NK-92 treated with Interleukin-12 subunit alpha and Interleukin-12 subunit beta, amount 100 ng/mL, for 24 hours (cell line): ENCODE results near the gene ERCC1.

Experiments
- DNase-seq: peaks from one replicate; lab custom pipeline; 2025; lab: John Stamatoyannopoulos, UW

Gene ERCC1

DNA sequence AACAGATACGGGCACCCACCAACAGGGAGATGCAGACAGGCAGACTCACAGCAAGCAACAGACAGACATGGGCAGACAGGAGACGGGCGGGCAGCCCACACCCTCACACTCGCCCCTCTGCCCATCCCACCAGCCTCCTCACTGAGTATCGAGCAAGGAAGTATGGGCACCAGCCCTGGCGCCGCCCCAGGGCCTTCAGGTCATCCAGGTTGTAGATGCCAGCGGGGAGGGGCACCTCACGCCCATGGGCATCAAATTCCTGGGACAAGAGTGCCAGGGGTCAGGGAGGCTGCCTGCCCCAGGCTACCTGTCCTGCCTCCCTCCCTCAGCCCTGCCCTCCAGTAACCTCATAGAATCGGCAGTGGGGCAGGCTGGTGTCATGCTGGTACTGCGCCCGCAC is 59.0 kb downstream of the ERCC1 start:
- DNase-seq: no peak

DNA sequence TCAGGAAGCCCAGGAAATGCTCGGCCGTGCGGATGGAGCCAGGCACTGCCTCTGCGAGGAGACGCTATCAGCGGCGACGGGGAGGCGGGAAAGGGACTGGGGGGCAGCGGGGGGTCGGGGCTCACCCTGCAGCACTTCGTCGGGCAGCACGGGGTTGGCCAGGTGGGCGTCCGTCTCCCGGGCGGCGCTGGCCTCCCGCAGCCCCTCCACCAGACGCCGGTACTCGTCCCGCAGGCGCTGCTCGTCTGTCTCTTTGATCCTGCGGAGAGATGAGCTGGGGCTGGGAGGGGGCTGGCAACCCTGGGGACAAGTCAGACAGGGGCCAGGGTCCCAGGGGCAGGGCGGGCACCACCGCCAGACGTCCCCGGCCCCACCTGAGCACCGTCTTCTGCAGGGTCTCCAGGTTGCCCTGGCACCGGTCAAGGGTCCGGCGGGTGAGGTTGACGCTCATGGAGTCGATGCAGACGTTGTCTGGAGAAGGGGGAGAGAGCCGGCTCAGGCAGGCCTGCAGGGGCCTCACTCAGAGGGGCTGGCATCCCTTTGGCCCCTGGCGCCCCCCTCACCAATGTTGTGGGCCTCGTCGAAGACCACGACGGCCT is 59.8 kb downstream of the ERCC1 start:
- no peak for DNase-seq

DNA sequence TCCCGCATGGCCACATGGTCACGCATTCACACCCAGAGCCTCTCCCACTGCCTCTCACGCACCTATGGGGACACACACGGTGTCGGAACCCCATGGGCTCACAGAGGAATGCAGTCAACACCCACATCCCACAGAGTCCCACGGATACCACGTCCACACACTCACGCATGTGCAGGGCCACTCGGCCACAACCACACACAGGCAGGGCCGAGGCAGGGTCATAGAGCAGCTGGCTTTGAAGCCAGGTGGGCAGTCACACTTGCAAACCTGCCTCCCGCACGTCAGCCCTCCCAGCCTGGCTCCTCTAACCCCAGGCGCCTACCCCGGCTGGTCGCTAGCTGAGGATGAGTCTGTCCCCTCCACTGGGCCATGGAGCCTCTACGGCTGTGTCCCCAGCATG is 61.4 kb downstream of the ERCC1 start:
- DNase-seq: no peak

DNA sequence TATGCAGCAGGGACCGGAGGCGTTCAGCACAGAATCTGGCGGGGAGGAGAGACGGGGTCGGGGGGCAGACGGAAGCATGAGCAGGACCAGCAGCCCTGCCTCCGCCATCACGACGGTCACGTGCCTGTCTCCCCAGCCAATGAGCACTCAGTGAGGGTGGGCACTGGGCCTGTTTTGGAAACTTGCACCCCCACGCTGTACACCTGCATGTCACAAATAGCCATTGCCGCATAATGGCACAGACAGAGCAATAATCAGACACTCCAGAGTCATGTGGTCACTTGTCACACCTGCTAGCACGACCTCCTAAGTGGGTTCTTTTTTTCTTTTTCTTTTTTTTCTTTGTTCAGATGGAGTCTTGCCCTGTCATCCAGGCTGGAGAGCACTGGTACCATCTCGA is 62.1 kb downstream of the ERCC1 start:
- no peak for DNase-seq

DNA sequence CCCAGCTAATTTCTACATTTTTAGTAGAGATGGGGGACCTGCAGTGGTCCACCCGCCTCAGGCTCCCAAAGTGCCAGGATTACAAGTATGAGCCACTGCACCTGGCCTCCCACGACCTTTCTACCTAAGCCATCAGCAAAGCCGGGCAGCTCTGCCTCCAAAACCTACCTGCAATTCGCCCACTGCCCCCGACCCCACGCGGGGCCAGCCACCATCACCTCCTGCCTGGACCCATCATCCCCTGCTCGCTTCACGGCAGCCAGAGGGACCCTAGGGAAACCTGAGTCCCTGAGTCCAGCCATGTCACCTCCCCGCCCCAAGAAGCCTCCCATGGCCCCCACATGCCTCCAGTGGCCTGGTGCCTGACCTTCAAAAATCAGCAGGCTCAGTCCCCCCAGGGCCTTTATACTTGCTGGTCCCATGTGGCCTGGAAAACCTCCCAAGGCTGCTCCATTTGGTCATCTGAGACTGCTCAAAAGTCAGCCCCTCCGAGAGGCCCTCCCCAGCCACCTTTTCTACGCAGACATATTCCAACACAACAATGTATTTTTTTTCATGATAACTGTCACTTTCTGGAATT is 65.4 kb downstream of the ERCC1 start:
- DNase-seq: no peak

DNA sequence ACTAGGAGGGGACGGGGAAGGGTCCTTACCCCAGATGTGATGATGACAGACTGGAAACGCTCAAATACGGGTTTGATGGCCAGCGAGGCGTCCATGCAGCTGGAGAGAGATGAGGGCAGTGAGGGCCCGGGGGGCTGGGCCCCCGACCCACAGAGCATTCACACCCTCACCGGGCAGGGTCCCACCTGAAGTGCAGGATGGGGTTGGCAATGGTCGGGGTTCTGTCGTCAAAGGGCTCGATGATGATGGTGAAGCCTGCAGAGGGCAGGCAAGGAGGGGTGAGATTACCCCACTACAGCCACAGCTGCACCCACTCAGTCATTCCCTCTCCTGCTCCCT is 66.3 kb downstream of the ERCC1 start:
- no peak for DNase-seq
